Fibroblast of mammary gland (primary cell): ENCODE data around the gene CORO2B.

Experiments
- DNase-seq: peaks from one replicate; pipeline ENCODE4 v3.0.0-alpha.2; 2010; ENCODE audit warnings: low read depth
- H3K4me3 ChIP-seq: 2 replicates; pipeline ENCODE4 v1.5.1; 2011; ENCODE audit warnings: low read depth, mild to moderate bottlenecking, low read length, moderate library complexity; ENCODE audit not compliant: control insufficient read depth
- CTCF ChIP-seq: conservative IDR thresholded peaks from 2 replicates; pipeline ENCODE4 v1.5.1; 2011; ENCODE audit warnings: low read depth, low read length, inconsistent platforms; ENCODE audit not compliant: control insufficient read depth, insufficient read depth

Gene CORO2B

GRCh38 chr15:68572309-68572708 lies 6.5 kb upstream of the CORO2B start:
- no peak for DNase-seq
- no peak overlapping the region for H3K4me3 ChIP-seq
- no peak for TF ChIP-seq CTCF

- no peak for DNase-seq
- no peak overlapping the region for H3K4me3 ChIP-seq
- no peak for TF ChIP-seq CTCF
Observed at GRCh38 chr15:68572921-68573320, 5.9 kb upstream of the CORO2B start.

GRCh38 chr15:68574046-68574445 lies 4.7 kb upstream of the CORO2B start:
- no peak overlapping the region for H3K4me3 ChIP-seq
- DNase-seq = no peak
- no peak for TF ChIP-seq CTCF

- no peak for TF ChIP-seq CTCF
- DNase-seq = no peak
- H3K4me3 ChIP-seq = no peak overlapping the region
Observed at GRCh38 chr15:68574629-68575028, 4.2 kb upstream of the CORO2B start.

- no peak for DNase-seq
Observed at GRCh38 chr15:68576235-68576892, 2.4 kb upstream of the CORO2B start.

GRCh38 chr15:68578175-68578979 lies 416 bp upstream of the CORO2B start:
- peak; percentile 63 for DNase-seq
- H3K4me3 ChIP-seq = peak overlapping the region; percentile 66
- peak; percentile 25 for TF ChIP-seq CTCF

More at GRCh38 chr15:68576235-68576892, 2.4 kb upstream of the CORO2B start:
- no peak for TF ChIP-seq CTCF
- no peak overlapping the region for H3K4me3 ChIP-seq
